ENCODE results near the gene CFAP97D2.

Gene CFAP97D2

DNA sequence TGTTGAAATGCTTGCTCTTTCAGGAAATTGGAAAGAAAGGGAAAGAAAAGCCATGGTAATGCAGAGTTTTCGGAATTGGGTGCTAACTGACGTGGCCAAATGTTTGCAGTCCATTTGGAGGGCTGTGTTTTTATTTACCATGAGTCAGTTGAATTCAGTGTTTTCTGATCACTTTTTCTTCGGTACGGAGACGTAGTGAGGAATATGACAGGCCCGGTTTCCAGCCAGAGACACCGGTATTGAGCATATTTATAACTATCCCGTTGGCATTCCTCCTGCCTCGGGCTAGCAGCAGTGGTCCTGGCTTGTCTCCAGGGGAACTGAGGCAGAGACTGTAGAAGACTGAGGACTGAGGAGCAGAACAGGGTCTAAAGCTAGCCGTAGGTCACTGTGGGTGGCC is 56.6 kb downstream of the CFAP97D2 start:
- H3K4me1 Mint-ChIP-seq: peaks cover 21% of the 10 kb centered on the region
- TF ChIP-seq, protein P1, sequence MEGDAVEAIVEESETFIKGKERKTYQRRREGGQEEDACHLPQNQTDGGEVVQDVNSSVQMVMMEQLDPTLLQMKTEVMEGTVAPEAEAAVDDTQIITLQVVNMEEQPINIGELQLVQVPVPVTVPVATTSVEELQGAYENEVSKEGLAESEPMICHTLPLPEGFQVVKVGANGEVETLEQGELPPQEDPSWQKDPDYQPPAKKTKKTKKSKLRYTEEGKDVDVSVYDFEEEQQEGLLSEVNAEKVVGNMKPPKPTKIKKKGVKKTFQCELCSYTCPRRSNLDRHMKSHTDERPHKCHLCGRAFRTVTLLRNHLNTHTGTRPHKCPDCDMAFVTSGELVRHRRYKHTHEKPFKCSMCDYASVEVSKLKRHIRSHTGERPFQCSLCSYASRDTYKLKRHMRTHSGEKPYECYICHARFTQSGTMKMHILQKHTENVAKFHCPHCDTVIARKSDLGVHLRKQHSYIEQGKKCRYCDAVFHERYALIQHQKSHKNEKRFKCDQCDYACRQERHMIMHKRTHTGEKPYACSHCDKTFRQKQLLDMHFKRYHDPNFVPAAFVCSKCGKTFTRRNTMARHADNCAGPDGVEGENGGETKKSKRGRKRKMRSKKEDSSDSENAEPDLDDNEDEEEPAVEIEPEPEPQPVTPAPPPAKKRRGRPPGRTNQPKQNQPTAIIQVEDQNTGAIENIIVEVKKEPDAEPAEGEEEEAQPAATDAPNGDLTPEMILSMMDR (IDR thresholded peaks at IDR 0.05): no peak
- no peak for DNase-seq
- H3K27me3 Mint-ChIP-seq (ENCODE audit: low read depth, poor library complexity): peaks cover 24% of the 10 kb centered on the region
- peak overlapping the region; percentile 94 for H3K4me3 Mint-ChIP-seq
- H3K27ac Mint-ChIP-seq: no peak overlapping the region
- H3K9me3 Mint-ChIP-seq: peaks cover 10% of the 10 kb centered on the region
- H3K36me3 Mint-ChIP-seq (ENCODE audit: low read depth): peaks cover 31% of the 10 kb centered on the region

DNA sequence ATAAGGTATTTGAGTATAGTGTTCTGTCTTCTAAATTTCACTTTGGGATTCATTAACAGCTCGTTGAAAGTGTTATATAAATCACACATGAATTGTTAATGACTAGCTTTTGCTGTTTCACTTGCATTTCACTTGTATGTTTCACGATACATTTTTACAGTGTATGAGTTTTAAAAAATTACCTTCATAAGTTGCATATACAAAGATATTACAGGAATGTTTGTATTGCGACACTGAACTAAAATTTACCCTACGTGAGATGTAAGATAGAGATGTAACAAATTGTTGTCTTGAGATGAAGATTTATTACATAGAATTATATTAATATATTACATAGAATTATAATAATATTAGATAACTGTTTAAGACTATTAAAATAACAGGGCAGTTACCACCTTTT is 57.2 kb downstream of the CFAP97D2 start:
- peaks cover 10% of the 10 kb centered on the region for H3K9me3 Mint-ChIP-seq
- peaks cover 21% of the 10 kb centered on the region for H3K4me1 Mint-ChIP-seq
- H3K36me3 Mint-ChIP-seq (ENCODE audit: low read depth): peaks cover 36% of the 10 kb centered on the region
- TF ChIP-seq, protein P1 (IDR thresholded peaks at IDR 0.05): no peak
- no peak overlapping the region for H3K27ac Mint-ChIP-seq
- DNase-seq: no peak
- peak overlapping the region; percentile 94 for H3K4me3 Mint-ChIP-seq
- H3K27me3 Mint-ChIP-seq (ENCODE audit: low read depth, poor library complexity): peaks cover 20% of the 10 kb centered on the region

DNA sequence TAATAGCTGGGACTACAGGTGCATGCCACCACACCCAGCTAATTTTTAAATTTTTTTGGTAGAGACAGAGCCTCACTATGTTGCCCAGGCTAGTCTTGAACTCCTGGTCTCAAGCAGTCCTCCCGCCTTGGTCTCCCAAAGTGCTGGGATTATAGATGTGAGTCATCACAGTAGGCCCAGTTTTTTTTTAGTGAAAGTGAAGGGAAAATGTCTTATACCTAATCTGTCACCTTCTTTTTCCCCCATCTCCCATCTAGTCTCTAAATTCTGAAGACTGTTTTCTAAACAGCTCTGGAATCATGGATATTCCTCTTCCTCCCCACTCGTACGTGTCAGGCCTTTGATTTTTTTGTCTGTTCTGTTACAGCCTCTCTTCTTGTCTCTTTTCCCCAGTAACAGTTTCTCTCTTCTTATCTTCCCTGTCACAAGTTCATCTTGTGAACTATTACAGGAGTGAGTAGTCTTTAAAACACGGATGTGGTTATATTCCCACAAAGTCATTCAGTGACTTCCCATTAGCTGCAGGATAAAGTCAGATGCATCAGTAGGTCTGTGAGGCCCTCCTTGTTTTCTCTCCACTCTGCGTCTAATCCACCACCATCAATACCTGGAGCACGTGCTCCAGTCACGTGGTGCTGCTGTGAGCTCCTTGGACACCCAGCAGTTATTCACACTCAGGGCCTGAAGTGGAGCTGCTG is 58.5 kb downstream of the CFAP97D2 start:
- peaks cover 21% of the 10 kb centered on the region for H3K4me1 Mint-ChIP-seq
- peak overlapping the region; percentile 53 for H3K4me3 Mint-ChIP-seq
- H3K9me3 Mint-ChIP-seq: peaks cover 10% of the 10 kb centered on the region
- peaks cover 7% of the 10 kb centered on the region for H3K27me3 Mint-ChIP-seq (ENCODE audit: low read depth, poor library complexity)
- TF ChIP-seq, protein P1 (IDR thresholded peaks at IDR 0.05): no peak
- DNase-seq: no peak
- peak overlapping the region; percentile 18 for H3K27ac Mint-ChIP-seq
- H3K36me3 Mint-ChIP-seq (ENCODE audit: low read depth): peaks cover 47% of the 10 kb centered on the region

DNA sequence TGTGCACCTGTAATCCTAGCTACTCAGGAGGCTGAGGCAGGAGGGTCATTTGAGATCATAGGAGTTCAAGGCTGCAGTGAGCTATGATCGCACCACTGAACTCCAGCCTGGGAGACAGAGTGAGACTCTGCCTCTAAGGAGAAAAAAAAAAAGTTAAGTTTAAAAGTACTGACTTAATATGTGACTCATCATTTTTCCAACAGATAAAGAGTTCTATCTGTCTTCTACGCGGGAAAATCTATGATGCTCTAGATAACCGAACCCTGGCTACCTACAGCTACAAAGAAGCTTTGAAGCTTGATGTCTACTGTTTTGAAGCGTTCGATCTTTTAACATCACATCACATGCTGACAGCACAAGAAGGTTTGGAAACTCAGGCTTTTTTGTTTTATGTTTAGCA is 62.9 kb downstream of the CFAP97D2 start:
- no peak for DNase-seq
- TF ChIP-seq, protein P1 (IDR thresholded peaks at IDR 0.05): no peak
- Mint-ChIP-seq H3K9me3 (no peaks in the 10 kb centered on the region), H3K27me3 (ENCODE audit: low read depth, poor library complexity) (peaks cover 3% of the 10 kb centered on the region), H3K4me1 (peaks cover 5% of the 10 kb centered on the region), H3K4me3 (no peak overlapping the region), H3K36me3 (ENCODE audit: low read depth) (peaks cover 85% of the 10 kb centered on the region), H3K27ac (no peak overlapping the region)

DNA sequence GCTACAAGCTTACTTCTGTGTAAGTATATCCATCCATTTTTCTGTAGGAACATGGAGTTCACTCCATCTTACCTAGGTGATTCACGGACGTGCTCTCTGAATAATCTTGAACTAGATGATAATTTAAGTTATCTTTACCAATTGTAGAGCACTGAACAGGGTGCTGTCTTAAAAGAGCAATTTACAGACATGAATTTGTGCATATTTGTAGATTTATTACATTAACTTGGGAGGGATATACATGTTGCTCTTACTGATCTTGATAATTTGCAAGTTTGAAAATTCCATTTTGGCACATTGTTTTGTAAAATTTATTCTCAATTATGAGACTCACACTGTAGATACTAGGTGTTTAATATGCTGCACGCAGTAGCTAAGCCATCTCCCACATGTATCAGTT is 64.9 kb downstream of the CFAP97D2 start:
- Mint-ChIP-seq H3K4me1 (no peaks in the 10 kb centered on the region), H3K36me3 (ENCODE audit: low read depth) (peaks cover 89% of the 10 kb centered on the region)

More for the DNA sequence above, 64.9 kb downstream of the CFAP97D2 start:
- TF ChIP-seq, protein P1 (IDR thresholded peaks at IDR 0.05): no peak
- Mint-ChIP-seq H3K27ac (no peak overlapping the region), H3K9me3 (no peaks in the 10 kb centered on the region), H3K27me3 (ENCODE audit: low read depth, poor library complexity) (no peaks in the 10 kb centered on the region), H3K4me3 (no peak overlapping the region)
- no peak for DNase-seq

Data from nephron progenitor cell (in vitro differentiated cells).